Measurements from ENCODE around the gene PLD3.
"Not testable (repeated sequence)": the region's sequence is repeated elsewhere in the genome, so short reads cannot be mapped to it uniquely, and the experiment has no call there.

DNA sequence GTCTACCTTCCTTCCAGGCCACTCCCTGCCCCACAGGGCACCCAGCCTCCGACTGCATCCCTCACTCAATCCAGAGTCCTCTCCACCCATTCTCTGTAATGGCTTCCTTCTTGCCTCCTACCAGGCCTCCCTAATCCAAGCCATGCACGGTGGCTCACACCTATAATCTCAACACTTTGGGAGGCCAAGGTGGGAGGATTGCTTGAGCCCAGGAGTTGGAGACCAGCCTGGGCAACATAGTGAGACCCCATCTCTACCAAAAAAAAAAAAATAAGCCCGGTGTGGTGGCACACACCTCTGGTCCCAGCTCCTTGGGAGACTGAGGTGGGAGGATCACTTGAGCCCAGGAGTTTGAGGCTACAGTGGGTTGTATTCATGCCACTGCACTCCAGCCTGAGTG lies 21.8 kb downstream of the PLD3 start:
- TF ChIP-seq, protein P1, sequence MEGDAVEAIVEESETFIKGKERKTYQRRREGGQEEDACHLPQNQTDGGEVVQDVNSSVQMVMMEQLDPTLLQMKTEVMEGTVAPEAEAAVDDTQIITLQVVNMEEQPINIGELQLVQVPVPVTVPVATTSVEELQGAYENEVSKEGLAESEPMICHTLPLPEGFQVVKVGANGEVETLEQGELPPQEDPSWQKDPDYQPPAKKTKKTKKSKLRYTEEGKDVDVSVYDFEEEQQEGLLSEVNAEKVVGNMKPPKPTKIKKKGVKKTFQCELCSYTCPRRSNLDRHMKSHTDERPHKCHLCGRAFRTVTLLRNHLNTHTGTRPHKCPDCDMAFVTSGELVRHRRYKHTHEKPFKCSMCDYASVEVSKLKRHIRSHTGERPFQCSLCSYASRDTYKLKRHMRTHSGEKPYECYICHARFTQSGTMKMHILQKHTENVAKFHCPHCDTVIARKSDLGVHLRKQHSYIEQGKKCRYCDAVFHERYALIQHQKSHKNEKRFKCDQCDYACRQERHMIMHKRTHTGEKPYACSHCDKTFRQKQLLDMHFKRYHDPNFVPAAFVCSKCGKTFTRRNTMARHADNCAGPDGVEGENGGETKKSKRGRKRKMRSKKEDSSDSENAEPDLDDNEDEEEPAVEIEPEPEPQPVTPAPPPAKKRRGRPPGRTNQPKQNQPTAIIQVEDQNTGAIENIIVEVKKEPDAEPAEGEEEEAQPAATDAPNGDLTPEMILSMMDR (IDR thresholded peaks at IDR 0.05): not testable (repeated sequence)
- TF ChIP-seq POLR2A (IDR thresholded peaks at IDR 0.05): not testable (repeated sequence)

Measured in body of pancreas (tissue), 4 donors.